Bronchial epithelial cell (primary cell): Measurements from ENCODE around the gene PRKG1. TPM values are rescaled to one million over a fixed set of nuclear protein-coding genes. Genes with fewer than 3 reads are reported as not detected.

Source experiments
- DNase-seq: peaks from one replicate; pipeline ENCODE4 v3.0.0-alpha.2; 2010; ENCODE audit warnings: low read depth
- FAIRE-seq: peaks from 2 replicates; lab custom pipeline; 2011; peaks lifted over from hg19 to GRCh38; lab: Jason Lieb, UNC
- H3K27me3 ChIP-seq: 2 replicates; pipeline ENCODE4 v1.5.1; 2011; ENCODE audit warnings: low read length; ENCODE audit not compliant: control insufficient read depth, insufficient read depth
- H3K36me3 ChIP-seq: 2 replicates; pipeline ENCODE4 v1.5.1; 2011; ENCODE audit warnings: low read length; ENCODE audit not compliant: control insufficient read depth, insufficient read depth
- H3K4me3 ChIP-seq: 2 replicates; pipeline ENCODE4 v1.5.1; 2011; ENCODE audit warnings: mild to moderate bottlenecking, low read depth, low read length, control low read depth
- total RNA-seq: library from RNA; depleted of rRNA; stranded (reverse); fragments of >200 nt; gene quantifications from 2 replicates; pipeline ENCODE4 v1.2.1, GENCODE V29; 2014
- TF ChIP-seq, protein P1 (sequence below): IDR thresholded peaks from 2 replicates; pipeline ENCODE4 v1.5.1; 2011; ENCODE audit warnings: mild to moderate bottlenecking, moderate library complexity, low read length, control low read depth, inconsistent platforms; ENCODE audit not compliant: insufficient read depth, severe bottlenecking

The PRKG1 gene
- total RNA-seq, 1 donor from 2014 or later, result 0.26 TPM

GRCh38 chr10:51318399-51319172, 244.3 kb downstream of the PRKG1 start:
- TF ChIP-seq, protein P1, sequence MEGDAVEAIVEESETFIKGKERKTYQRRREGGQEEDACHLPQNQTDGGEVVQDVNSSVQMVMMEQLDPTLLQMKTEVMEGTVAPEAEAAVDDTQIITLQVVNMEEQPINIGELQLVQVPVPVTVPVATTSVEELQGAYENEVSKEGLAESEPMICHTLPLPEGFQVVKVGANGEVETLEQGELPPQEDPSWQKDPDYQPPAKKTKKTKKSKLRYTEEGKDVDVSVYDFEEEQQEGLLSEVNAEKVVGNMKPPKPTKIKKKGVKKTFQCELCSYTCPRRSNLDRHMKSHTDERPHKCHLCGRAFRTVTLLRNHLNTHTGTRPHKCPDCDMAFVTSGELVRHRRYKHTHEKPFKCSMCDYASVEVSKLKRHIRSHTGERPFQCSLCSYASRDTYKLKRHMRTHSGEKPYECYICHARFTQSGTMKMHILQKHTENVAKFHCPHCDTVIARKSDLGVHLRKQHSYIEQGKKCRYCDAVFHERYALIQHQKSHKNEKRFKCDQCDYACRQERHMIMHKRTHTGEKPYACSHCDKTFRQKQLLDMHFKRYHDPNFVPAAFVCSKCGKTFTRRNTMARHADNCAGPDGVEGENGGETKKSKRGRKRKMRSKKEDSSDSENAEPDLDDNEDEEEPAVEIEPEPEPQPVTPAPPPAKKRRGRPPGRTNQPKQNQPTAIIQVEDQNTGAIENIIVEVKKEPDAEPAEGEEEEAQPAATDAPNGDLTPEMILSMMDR, result no peak
- Histone ChIP-seq H3K36me3 (no peaks in the 10 kb centered on the region), H3K4me3 (no peak overlapping the region), H3K27me3 (no peaks in the 10 kb centered on the region)
- no peak for DNase-seq
- FAIRE-seq, result no peak

DNA sequence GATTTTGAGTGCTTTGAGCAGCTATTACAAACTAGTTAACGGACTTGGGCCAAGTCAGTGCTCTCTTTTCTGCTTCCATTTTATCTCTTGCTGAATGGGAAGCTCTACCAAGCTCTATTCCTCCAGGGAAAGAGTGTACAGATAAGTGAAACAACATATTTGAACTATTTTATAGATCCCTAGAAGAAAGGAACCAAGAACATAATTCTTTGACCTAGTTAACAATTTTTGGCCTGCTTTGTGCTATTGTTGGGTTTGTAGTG, 244.8 kb downstream of the PRKG1 start:
- TF ChIP-seq, protein P1, result no peak
- Histone ChIP-seq H3K27me3 (no peaks in the 10 kb centered on the region), H3K4me3 (no peak overlapping the region), H3K36me3 (no peaks in the 10 kb centered on the region)
- FAIRE-seq (no peak), DNase-seq (no peak)

GRCh38 chr10:51321300-51321699, 247.0 kb downstream of the PRKG1 start:
- no peak for FAIRE-seq

GRCh38 chr10:51321980-51322379, 247.7 kb downstream of the PRKG1 start:
- FAIRE-seq, result no peak
- peak; percentile 26 for DNase-seq
- TF ChIP-seq, protein P1, result no peak
- no peaks in the 10 kb centered on the region for H3K36me3 ChIP-seq
- H3K4me3 ChIP-seq, result no peak overlapping the region
- H3K27me3 ChIP-seq, result no peaks in the 10 kb centered on the region

More at GRCh38 chr10:51321300-51321699, 247.0 kb downstream of the PRKG1 start:
- TF ChIP-seq, protein P1, result no peak
- no peaks in the 10 kb centered on the region for H3K36me3 ChIP-seq
- DNase-seq, result no peak
- H3K27me3 ChIP-seq, result no peaks in the 10 kb centered on the region
- no peak overlapping the region for H3K4me3 ChIP-seq

GRCh38 chr10:51325649-51326048, 251.4 kb downstream of the PRKG1 start:
- no peaks in the 10 kb centered on the region for H3K36me3 ChIP-seq
- FAIRE-seq (no peak), DNase-seq (no peak)
- no peaks in the 10 kb centered on the region for H3K27me3 ChIP-seq
- TF ChIP-seq, protein P1, result no peak
- H3K4me3 ChIP-seq, result no peak overlapping the region

DNA sequence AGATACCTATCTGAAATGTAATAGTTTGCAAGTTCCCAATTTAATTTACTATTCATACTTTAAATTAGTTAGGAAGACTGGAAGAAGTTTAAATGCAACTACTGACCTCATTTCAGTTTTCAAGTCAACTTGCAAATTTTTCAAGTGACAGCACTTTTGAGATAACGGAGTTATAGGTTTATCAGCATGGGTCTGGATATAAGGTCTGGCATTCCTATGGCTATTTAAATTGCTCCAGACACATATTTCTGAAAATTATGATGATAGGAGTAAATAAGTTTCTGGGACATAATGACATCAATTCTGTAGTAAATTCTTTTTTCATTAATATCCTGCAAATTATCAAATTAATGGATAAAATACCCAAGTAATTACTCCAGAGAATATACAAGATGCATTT, 251.9 kb downstream of the PRKG1 start:
- no peak for DNase-seq

More for the DNA sequence above, 251.9 kb downstream of the PRKG1 start:
- no peak for FAIRE-seq
- no peaks in the 10 kb centered on the region for H3K36me3 ChIP-seq
- no peaks in the 10 kb centered on the region for H3K27me3 ChIP-seq
- TF ChIP-seq, protein P1, result no peak
- H3K4me3 ChIP-seq, result no peak overlapping the region
